Heart right ventricle (tissue), 16 donors: ENCODE data around the gene EEPD1. TPM values are rescaled to one million over a fixed set of nuclear protein-coding genes. Genes with fewer than 3 reads are reported as not detected.

Source experiments
- ATAC-seq, 8 donors: fragments of 200-7000 bp; cut with Tn5 transposase; one replicate each; pipeline ENCODE4 v1.9.1; 2020; ENCODE audit warnings: mild to moderate bottlenecking in 8 of 8, moderate library complexity in 8 of 8, moderate number of reproducible peaks in 1 of 8
- DNase-seq, 2 donors: peaks; one replicate each; pipeline ENCODE4 v3.0.0-alpha.2; 2020
- H3K27ac ChIP-seq, 10 donors: fragments of 200-600 bp; sonication (generic) in 2 of 10; one replicate each; pipeline versions ENCODE4 v1.5.0 to v1.8.0; 2020 to 2022; ENCODE audit warnings: mild to moderate bottlenecking in 3 of 10
- H3K27me3 ChIP-seq, 7 donors: fragments of 200-600 bp; one replicate each; pipeline ENCODE4 v1.8.0; 2021 to 2022; ENCODE audit warnings: mild to moderate bottlenecking in 2 of 7
- H3K36me3 ChIP-seq, 9 donors: fragments of 200-600 bp; sonication (generic) in 1 of 9; one replicate each; pipeline versions ENCODE4 v1.5.0 to v1.8.0; 2020 to 2022; ENCODE audit warnings: mild to moderate bottlenecking in 2 of 9
- H3K4me1 ChIP-seq, 9 donors: fragments of 200-600 bp; sonication (generic) in 1 of 9; one replicate each; pipeline versions ENCODE4 v1.5.0 to v1.8.0; 2020 to 2022; ENCODE audit warnings: mild to moderate bottlenecking in 4 of 9
- H3K4me3 ChIP-seq, 10 donors: fragments of 200-600 bp; sonication (generic) in 2 of 10; one replicate each; pipeline versions ENCODE4 v1.5.0 to v1.8.0; 2020 to 2022; ENCODE audit warnings: mild to moderate bottlenecking in 7 of 10, moderate library complexity in 2 of 10
- H3K9me3 ChIP-seq, 11 donors: fragments of 200-600 bp in 10 of 11; sonication (generic) in 2 of 11; one replicate each; pipeline versions ENCODE4 v1.5.0 to v1.8.0; 2013 to 2022; ENCODE audit warnings: mild to moderate bottlenecking in 2 of 11, control low read depth in 1 of 11, moderate library complexity in 1 of 11
- CTCF ChIP-seq, 9 donors: fragments of 200-600 bp; sonication (generic) in 2 of 9; IDR thresholded peaks; one replicate each; pipeline versions ENCODE4 v1.5.0 to v1.8.0; 2021 to 2022; ENCODE audit warnings: antibody characterized with exemption in 9 of 9, mild to moderate bottlenecking in 5 of 9, moderate library complexity in 1 of 9
- WGBS, 2 donors: extraction: QIAGEN DNeasy Blood & Tissue Kit; methylation state at CpG; one replicate each; pipeline ENCODE4 v1.1.7; 2013; ENCODE audit warnings: inconsistent platforms in 1 of 2; 5-methylcytosine and 5-hydroxymethylcytosine counted together
- intact Hi-C, 10 donors: fragments of 100-400 bp; cut with DNase I; formaldehyde crosslinking; loops; one replicate each; pipeline versions ENCODE4 v1.11.1 to v1.14.2; 2022
- polyA plus RNA-seq, 2 donors: library from polyadenylated mRNA; stranded (reverse); fragments of 200-250 nt; gene quantifications; one replicate each; pipeline ENCODE4 v1.2.3, GENCODE V29; 2013
- total RNA-seq, 10 donors: library from RNA; stranded (reverse); fragmentation: NEBNext Ultra II Directional in 3 of 10; extraction: Animal tissue kit (Norgen Biotek cat#: 25700) in 3 of 10; gene quantifications; one replicate each; pipeline versions ENCODE4 v1.2.1 to v1.2.4, GENCODE V29; 2021 to 2023
- donor health status: Arrhythmogenic right ventricular cardiomyopathy.
- donor health status: ischemic (EF 13 %, LVEDD 7.1; RV severe dilation, severe dysfunction).
- donor health status: healthy with polysubstance abuse.
- donor health status: DM: no; HTN: yes; CAD: no.
- donor health status: DM: no; HTN: no; CAD: no.
- donor health status: ischemic (EF 25% LVEDD 6.9; RV normal size, moderate dysfunction).
- donor health status: ischemic (EF 25% LVEDD 5.7; RV mildly dilated, moderate dysfunction).
- donor health status: healthy.
- donor health status: DM: yes; HTN: yes; CAD: no.
- donor health status: Ischemic cardiomyopathy.
- donor health status: ischemic (EF 35%, LVEDD 5.7; RV mildly dilated, moderate dysfunction).
- donor health status: nonischemic (EF 11% LVEDD 7.7; RV severe dilation, severe dysfunction).
- donor health status: DM: yes; HTN: yes; CAD: no.
- donor health status: PGD.
- donor health status: ischemic (EF 29% LVEDD 5.4; RV normal size, mild dysfunction).
- donor health status: nonischemic (EF 23%, LVEDD 6.1; RV moderate dilation, normal function).

Gene EEPD1
- total and polyA plus RNA-seq, 12 donors: 6.1 to 15.2 (median 8.4) TPM

DNA sequence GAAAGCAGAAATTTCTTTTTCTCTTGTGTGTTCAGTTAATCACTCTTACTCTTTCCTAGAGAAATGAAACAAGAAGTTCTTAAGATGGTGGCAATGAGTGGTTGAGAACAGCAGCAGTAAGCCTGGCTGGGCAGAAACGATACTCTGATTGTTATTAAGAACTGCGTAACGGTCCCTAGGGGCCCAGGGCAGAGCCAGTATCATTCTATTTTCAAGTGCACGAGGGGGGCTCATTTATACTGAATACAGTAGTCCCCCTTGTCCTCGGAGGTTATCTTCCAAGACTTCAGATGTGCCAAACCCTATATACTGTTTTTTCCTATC, 64.9 kb downstream of the EEPD1 start:
- Histone ChIP-seq H3K27ac (no peak overlapping the region), H3K9me3 (no peaks in the 10 kb centered on the region), H3K36me3 (no peaks in the 10 kb centered on the region), H3K27me3 (no peaks in the 10 kb centered on the region), H3K4me1 (peaks cover 0 to 29% (median 24%) of the 10 kb centered on the region in 9 donors), H3K4me3 (no peak overlapping the region)
- TF ChIP-seq CTCF (IDR thresholded peaks at IDR 0.05): no peak
- ATAC-seq (no peak), DNase-seq (no peak)
- WGBS, 2 donors: 68 to 78% methylated on average over 5 of the region's 5 CpGs
- intact Hi-C loops: no loop called here

GRCh38 chr7:36219429-36219828, 66.4 kb downstream of the EEPD1 start:
- intact Hi-C loops: no loop called here
- no peak for DNase-seq
- H3K27me3 ChIP-seq: no peaks in the 10 kb centered on the region
- no peaks in the 10 kb centered on the region for H3K9me3 ChIP-seq
- 98 to 100% methylated on average over 1 of the region's 1 CpG for WGBS, 2 donors
- H3K4me1 ChIP-seq: peaks cover 0 to 31% (median 24%) of the 10 kb centered on the region in 9 donors
- H3K4me3 ChIP-seq: no peak overlapping the region
- no peaks in the 10 kb centered on the region for H3K36me3 ChIP-seq
- no peak overlapping the region for H3K27ac ChIP-seq
- no peak for TF ChIP-seq CTCF (IDR thresholded peaks at IDR 0.05)
- ATAC-seq: no peak

DNA sequence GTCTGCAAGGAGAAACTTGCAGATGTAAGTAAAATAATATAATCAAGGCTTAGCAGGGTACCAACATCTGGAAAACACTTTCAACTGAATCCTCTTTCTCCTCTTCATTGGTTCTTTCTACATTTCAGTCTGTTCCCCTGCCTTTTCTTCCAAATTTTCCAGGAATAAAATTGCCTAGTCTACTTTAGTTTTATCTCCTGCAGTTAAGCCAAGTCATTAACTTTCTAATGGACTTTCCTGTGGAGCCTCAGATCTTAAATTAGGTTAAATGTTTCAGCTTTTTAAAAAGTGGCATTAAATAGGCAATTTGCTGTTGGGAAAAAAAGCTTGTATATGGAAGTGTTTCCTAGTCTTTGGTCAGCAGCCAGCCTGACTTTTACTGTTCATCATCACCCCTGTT, 70.8 kb downstream of the EEPD1 start:
- H3K36me3 ChIP-seq: no peaks in the 10 kb centered on the region
- H3K27ac ChIP-seq: no peak overlapping the region
- intact Hi-C loops: loop anchor here in 2 of 10 donors (5.0 to 10.0 kb wide), 2 partner anchors 43 to 51 kb away; no protein-coding TSS in a partner anchor
- no peak for ATAC-seq
- H3K27me3 ChIP-seq: no peaks in the 10 kb centered on the region
- no peak overlapping the region for H3K4me3 ChIP-seq
- DNase-seq: no peak
- no peak for TF ChIP-seq CTCF (IDR thresholded peaks at IDR 0.05)
- H3K9me3 ChIP-seq: no peaks in the 10 kb centered on the region
- H3K4me1 ChIP-seq: peaks cover 0 to 38% (median 22%) of the 10 kb centered on the region in 9 donors

DNA sequence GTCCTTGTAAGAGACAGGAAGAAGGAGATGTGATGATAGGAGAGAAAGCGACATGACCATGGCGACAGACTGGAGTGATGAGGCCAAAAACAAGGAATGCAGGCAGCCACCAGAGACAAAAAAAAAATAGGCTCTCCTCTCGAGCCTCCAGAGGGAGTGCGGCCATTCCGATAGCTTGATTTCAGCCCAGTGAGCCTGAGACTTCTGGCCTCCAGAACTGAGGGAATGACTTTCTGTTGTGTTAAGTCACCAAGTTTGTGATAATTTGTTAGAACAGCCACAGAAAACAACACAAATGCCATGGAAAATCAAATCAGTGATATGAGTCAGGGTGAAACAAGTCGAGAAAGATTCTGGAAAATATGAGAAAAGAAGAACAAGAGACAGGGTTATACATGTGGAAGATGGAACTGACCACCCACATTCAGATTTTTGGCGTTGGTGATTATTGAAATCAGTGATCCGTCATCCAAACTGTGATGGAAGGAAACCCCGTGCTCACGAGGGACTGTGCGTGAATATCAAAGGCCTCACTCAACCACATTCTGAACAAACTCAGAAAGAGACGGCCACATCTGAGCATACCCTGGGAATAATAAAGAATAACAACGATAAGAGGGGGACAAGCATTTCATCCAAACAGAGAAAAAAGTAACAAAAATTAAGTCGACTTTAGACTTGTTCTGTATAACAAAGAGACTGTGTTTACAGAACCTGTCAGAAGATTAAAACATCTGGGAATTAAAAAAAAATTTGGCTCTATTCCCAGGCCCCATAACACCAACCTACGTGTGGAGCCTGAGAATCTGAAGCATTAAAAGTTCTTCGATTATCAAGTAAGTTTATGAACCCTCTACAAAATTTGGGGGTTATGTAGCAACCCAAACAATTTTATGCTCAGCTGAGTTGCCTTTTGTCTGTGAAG, 72.1 kb downstream of the EEPD1 start:
- no peak for TF ChIP-seq CTCF (IDR thresholded peaks at IDR 0.05)
- no peak for DNase-seq
- Histone ChIP-seq H3K4me3 (no peak overlapping the region), H3K9me3 (no peaks in the 10 kb centered on the region), H3K27me3 (no peaks in the 10 kb centered on the region), H3K27ac (peak overlapping the region in 4 of 10 donors; percentile 16 to 57 (median 26)), H3K36me3 (no peaks in the 10 kb centered on the region), H3K4me1 (peaks cover 0 to 38% (median 22%) of the 10 kb centered on the region in 9 donors)
- 63 to 70% methylated on average over 16 of the region's 16 CpGs for WGBS, 2 donors
- peak in 1 of 8 donors; percentile 29 for ATAC-seq
- intact Hi-C loops: loop anchor here in 3 of 10 donors (5.0 to 10.0 kb wide), 3 partner anchors 42 to 57 kb away; no protein-coding TSS in a partner anchor
